H1 (cell line): ENCODE data around the gene GALNT2. TPM values are rescaled to one million over a fixed set of nuclear protein-coding genes. Genes with fewer than 3 reads are reported as not detected.

Experiments
- CTCF ChIA-PET: fragments of 300-600 bp; sonication (Branson Sonifier 250); formaldehyde crosslinking; loops from one replicate; lab custom pipeline; 2021; ENCODE audit not compliant: partially characterized antibody; lab: Charles Lee
- POLR2A ChIA-PET: fragments of 300-600 bp; sonication (Branson Sonifier 250); formaldehyde crosslinking; loops from one replicate; lab custom pipeline; 2021; ENCODE audit warnings: inconsistent platforms; ENCODE audit not compliant: partially characterized antibody; lab: Charles Lee
- DNase-seq, 2 experiments: peaks; one replicate each; pipeline versions ENCODE4 v3.0.0 to v3.0.0-alpha.2; 2010 to 2022; ENCODE audit warnings: low spot score in 2 of 2, low read depth in 1 of 2, mixed read lengths in 1 of 2
- FAIRE-seq: peaks from 2 replicates; lab custom pipeline; 2011; peaks lifted over from hg19 to GRCh38; lab: Jason Lieb, UNC
- H2AFZ ChIP-seq: 2 replicates; pipeline ENCODE4 v1.8.1; 2012; ENCODE audit warnings: low read length, inconsistent platforms
- H2AK5ac ChIP-seq: 2 replicates; pipeline ENCODE4 v1.6.1; 2013; ENCODE audit warnings: low read depth, low read length
- H2BK120ac ChIP-seq: replicated peaks from 2 replicates; pipeline ENCODE3; 2013; ENCODE audit warnings: low read depth, low read length, inconsistent platforms
- H2BK12ac ChIP-seq: 2 replicates; pipeline ENCODE4 v1.6.1; 2013; ENCODE audit warnings: low read depth, low read length
- H2BK15ac ChIP-seq: 2 replicates; pipeline ENCODE4 v1.6.1; 2013; ENCODE audit warnings: low read length
- H2BK20ac ChIP-seq: 2 replicates; pipeline ENCODE4 v1.6.1; 2013; ENCODE audit warnings: low read length
- H2BK5ac ChIP-seq: 2 replicates; pipeline ENCODE4 v1.6.1; 2013; ENCODE audit warnings: low read depth, low read length
- H3K14ac ChIP-seq: 2 replicates; pipeline ENCODE4 v1.6.1; 2013; ENCODE audit warnings: inconsistent platforms; ENCODE audit not compliant: insufficient read length
- H3K18ac ChIP-seq: 2 replicates; pipeline ENCODE4 v1.6.1; 2013; ENCODE audit warnings: low read length; ENCODE audit errors: extremely low read depth
- H3K23ac ChIP-seq: 2 replicates; pipeline ENCODE4 v1.6.1; 2013; ENCODE audit warnings: inconsistent platforms; ENCODE audit not compliant: insufficient read length
- H3K23me2 ChIP-seq: 2 replicates; pipeline ENCODE4 v1.6.1; 2013; ENCODE audit warnings: low read depth, low read length
- H3K27ac ChIP-seq: 2 replicates; pipeline ENCODE4 v1.6.1; 2011; ENCODE audit warnings: low read depth, low read length, inconsistent platforms
- H3K27me3 ChIP-seq, 4 experiments: replicated peaks in 1 of 4; 1 replicate in 1 of 4; 2 replicates in 3 of 4; pipeline versions ENCODE4 v1.6.1 to v1.8.1; 2011 to 2013; ENCODE audit warnings: low read length in 3 of 4, mild to moderate bottlenecking in 3 of 4, inconsistent platforms in 2 of 4, mixed read lengths in 2 of 4, moderate library complexity in 1 of 4; ENCODE audit not compliant: control insufficient read depth in 3 of 4, insufficient read depth in 3 of 4; ENCODE audit errors: extremely low read depth in 1 of 4
- H3K36me3 ChIP-seq, 4 experiments: 2 replicates each; pipeline versions ENCODE4 v1.6.1 to v1.8.1; 2011 to 2013; ENCODE audit warnings: mild to moderate bottlenecking in 4 of 4, low read length in 3 of 4, moderate library complexity in 2 of 4, control low read depth in 1 of 4, inconsistent platforms in 1 of 4; ENCODE audit not compliant: insufficient read depth in 4 of 4, control insufficient read depth in 2 of 4
- H3K4ac ChIP-seq: replicated peaks from 2 replicates; pipeline ENCODE3; 2013; ENCODE audit warnings: low read length, low read depth, mixed read lengths, inconsistent platforms; ENCODE audit not compliant: insufficient read length
- H3K4me1 ChIP-seq, 4 experiments: replicated peaks in 1 of 4; 1 replicate in 1 of 4; 2 replicates in 3 of 4; pipeline versions ENCODE4 v1.6.1 to v1.8.1; 2011 to 2013; ENCODE audit warnings: low read length in 3 of 4, inconsistent platforms in 2 of 4, mixed read lengths in 1 of 4; ENCODE audit not compliant: insufficient read depth in 4 of 4, control insufficient read depth in 3 of 4
- H3K4me2 ChIP-seq, 2 experiments: 2 replicates each; pipeline versions ENCODE4 v1.6.1 to v1.8.1; 2011 to 2013; ENCODE audit warnings: low read depth in 2 of 2, low read length in 2 of 2, control low read depth in 1 of 2, inconsistent platforms in 1 of 2, mild to moderate bottlenecking in 1 of 2; ENCODE audit not compliant: insufficient read depth in 1 of 2
- H3K4me3 ChIP-seq, 4 experiments: fragments of 200-600, 300-600 bp in 1 of 4; sonication (generic), shearing (Covaris generic), sonication (Bioruptor Twin) in 1 of 4; 2 replicates each; pipeline versions ENCODE4 v1.5.1 to v1.8.1; 2011 to 2016; ENCODE audit warnings: low read length in 4 of 4, low read depth in 3 of 4, control low read depth in 2 of 4, inconsistent platforms in 2 of 4, mild to moderate bottlenecking in 2 of 4, mixed read lengths in 1 of 4, moderate library complexity in 1 of 4; ENCODE audit not compliant: insufficient read depth in 2 of 4; ENCODE audit errors: extremely low read depth in 1 of 4
- H3K56ac ChIP-seq: replicated peaks from 2 replicates; pipeline ENCODE3; 2013; ENCODE audit warnings: low read depth, mild to moderate bottlenecking, mixed read lengths, low read length, inconsistent platforms; ENCODE audit not compliant: insufficient read length
- H3K79me1 ChIP-seq: 2 replicates; pipeline ENCODE4 v1.6.1; 2013; ENCODE audit warnings: low read depth, low read length, control low read depth
- H3K79me2 ChIP-seq, 2 experiments: 2 replicates each; pipeline versions ENCODE4 v1.6.1 to v1.8.1; 2012 to 2013; ENCODE audit warnings: low read length in 2 of 2, mild to moderate bottlenecking in 2 of 2, inconsistent platforms in 1 of 2; ENCODE audit not compliant: insufficient read depth in 2 of 2, control insufficient read depth in 1 of 2
- H3K9ac ChIP-seq, 4 experiments: replicated peaks in 1 of 4; 1 replicate in 1 of 4; 2 replicates in 3 of 4; pipeline versions ENCODE4 v1.6.1 to v1.8.1; 2011 to 2013; ENCODE audit warnings: low read depth in 3 of 4, low read length in 3 of 4, control low read depth in 2 of 4, mild to moderate bottlenecking in 2 of 4, moderate library complexity in 2 of 4, inconsistent platforms in 1 of 4; ENCODE audit errors: extremely low read depth in 1 of 4
- H3K9me3 ChIP-seq, 2 experiments: 2 replicates each; pipeline versions ENCODE4 v1.6.1 to v1.8.1; 2012 to 2013; ENCODE audit warnings: mild to moderate bottlenecking in 2 of 2, moderate library complexity in 2 of 2, control low read depth in 1 of 2, inconsistent platforms in 1 of 2, low read depth in 1 of 2, low read length in 1 of 2, mixed read lengths in 1 of 2; ENCODE audit not compliant: insufficient read depth in 2 of 2
- H4K20me1 ChIP-seq, 2 experiments: replicated peaks in 1 of 2; 2 replicates each; pipeline versions ENCODE3 to v1.8.1; 2011 to 2013; ENCODE audit warnings: inconsistent platforms in 2 of 2, low read length in 2 of 2, mild to moderate bottlenecking in 1 of 2; ENCODE audit not compliant: insufficient read depth in 2 of 2, control insufficient read depth in 1 of 2
- H4K5ac ChIP-seq: 2 replicates; pipeline ENCODE4 v1.6.1; 2013; ENCODE audit warnings: low read length, low read depth, mixed read lengths, inconsistent platforms; ENCODE audit not compliant: insufficient read length
- H4K8ac ChIP-seq: 2 replicates; pipeline ENCODE4 v1.8.0; 2013; ENCODE audit warnings: mild to moderate bottlenecking, moderate library complexity, low read length, inconsistent platforms; ENCODE audit not compliant: insufficient read depth; ENCODE audit errors: extremely low read depth
- H4K91ac ChIP-seq: replicated peaks from 2 replicates; pipeline ENCODE3; 2013; ENCODE audit warnings: low read length, mixed read lengths, inconsistent platforms; ENCODE audit not compliant: insufficient read length
- NANOG ChIP-seq: IDR thresholded peaks from 2 replicates; pipeline ENCODE4 v1.6.1; 2011; ENCODE audit warnings: low read length, low read depth, mild to moderate bottlenecking, inconsistent platforms; ENCODE audit not compliant: insufficient read depth, poor library complexity, severe bottlenecking
- POLR2AphosphoS5 ChIP-seq: IDR thresholded peaks from 2 replicates; pipeline ENCODE4 v1.6.1; 2011; ENCODE audit warnings: low read depth, low read length
- TAF1 ChIP-seq: IDR thresholded peaks from 2 replicates; pipeline ENCODE4 v1.6.1; 2011; ENCODE audit warnings: mild to moderate bottlenecking, low read depth, low read length
- WGBS, 2 experiments: shearing (Covaris generic) in 1 of 2; methylation state at CpG; one replicate each; pipeline versions ENCODE4 v1.1.6 to v1.1.7; 2013 to 2015; ENCODE audit warnings: low lambda C conversion rate in 2 of 2, mixed read lengths in 2 of 2, inconsistent platforms in 1 of 2, low coverage in 1 of 2, missing lambda C conversion rate in 1 of 2; ENCODE audit not compliant: insufficient replicate concordance in 2 of 2, insufficient coverage in 1 of 2, insufficient read length in 1 of 2; ENCODE audit errors: extremely low coverage in 1 of 2, missing lambda C conversion rate in 1 of 2; 5-methylcytosine and 5-hydroxymethylcytosine counted together
- polyA plus RNA-seq, 7 experiments: library from polyadenylated mRNA; depleted of rRNA in 3 of 7; stranded (reverse) in 5 of 7; unstranded in 2 of 7; fragments of >200 nt in 5 of 7; fragments of 200-250 nt in 2 of 7; gene quantifications; 1 replicate in 5 of 7; 2 replicates in 1 of 7; 4 replicates in 1 of 7; pipeline versions ENCODE4 v1.2.1 to v1.2.3, GENCODE V29; 2011 to 2013; ENCODE audit warnings: missing spikeins in 2 of 7, mixed read lengths in 2 of 7
- total RNA-seq: library from RNA; stranded (reverse); fragmentation: NEBNext Ultra II Directional; extraction: Animal tissue kit (Norgen Biotek cat#: 25700); gene quantifications from 2 replicates; pipeline ENCODE4 v1.2.1, GENCODE V29; 2021

The GALNT2 gene
- total and polyA plus RNA-seq, 2 of the 8 experiments (the other 6 are each of a cell fraction or from before 2014, with no cell fraction given), result 34.5 to 75.3 TPM

DNA sequence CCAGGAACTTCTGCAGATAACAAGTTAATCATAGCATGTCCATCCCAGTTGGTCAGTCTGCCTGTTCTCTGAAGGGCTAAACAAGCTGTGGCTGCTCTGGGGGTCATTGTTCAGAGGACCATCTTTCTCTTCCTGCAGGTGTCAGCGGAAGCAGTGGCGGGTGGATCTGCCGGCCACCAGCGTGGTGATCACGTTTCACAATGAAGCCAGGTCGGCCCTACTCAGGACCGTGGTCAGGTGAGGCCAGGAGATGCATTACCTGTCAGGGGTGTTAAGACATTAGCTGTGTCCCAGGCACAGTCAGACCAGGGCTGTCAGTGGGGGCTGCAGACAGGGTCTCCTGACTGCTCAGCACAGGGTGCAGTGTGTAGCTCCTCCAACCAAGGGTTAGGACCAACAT, 168.8 kb downstream of the GALNT2 start:
- Histone ChIP-seq H4K91ac (no peak overlapping the region), H4K20me1 (no peaks in the 10 kb centered on the region), H2BK120ac (no peak overlapping the region), H2BK20ac (no peak overlapping the region), H2AK5ac (no peak overlapping the region), H3K56ac (no peak overlapping the region), H3K23ac (no peak overlapping the region), H3K18ac (no peak overlapping the region), H3K4ac (no peak overlapping the region), H3K4me1 (peaks cover 0 to 14% (median 7%) of the 10 kb centered on the region in 4 experiments; a peak in 4 of 7 replicates), H2AFZ (no peak overlapping the region), H3K14ac (no peak overlapping the region), H4K5ac (no peak overlapping the region), H3K27ac (no peak overlapping the region), H3K79me2 (no peaks in the 10 kb centered on the region), H3K23me2 (no peaks in the 10 kb centered on the region), H3K4me2 (no peak overlapping the region), H2BK12ac (no peak overlapping the region), H3K79me1 (no peaks in the 10 kb centered on the region), H3K9ac (no peak overlapping the region), H3K36me3 (no peaks in the 10 kb centered on the region), H3K27me3 (no peaks in the 10 kb centered on the region), H2BK15ac (no peak overlapping the region), H4K8ac (no peak overlapping the region)
- POLR2A ChIA-PET, result interaction anchor here (1.8 kb wide), 1 partner anchor 15 kb away, joined by 7 read pairs; no protein-coding TSS in a partner anchor
- 88% methylated on average over 7 of the region's 7 CpGs; no CpG with 5 or more reads in 1 of the 2 experiments for WGBS, 2 experiments
- no peak for DNase-seq
- CTCF ChIA-PET, result interaction anchor here (0.9 to 1.9 kb wide), 4 partner anchors 12 to 166 kb away, joined by 3 to 5 read pairs (median 4); no protein-coding TSS in a partner anchor
- TF ChIP-seq TAF1 (no peak), NANOG (no peak), POLR2AphosphoS5 (no peak)
- TF ChIP-seq, all 59 proteins: peak for 0
- Histone ChIP-seq H3K4me3 (no peak overlapping the region), H2BK5ac (no peak overlapping the region), H3K9me3 (no peaks in the 10 kb centered on the region)
- no peak for FAIRE-seq
